HAP-1 (cell line): ENCODE measurements around the gene C4orf17.
"Not testable (repeated sequence)": the region's sequence is repeated elsewhere in the genome, so short reads cannot be mapped to it uniquely, and the experiment has no call there.

ENCODE experiments used
- DNase-seq, 2 experiments: peaks; one replicate each; pipeline ENCODE4 v3.0.0-alpha.2; 2016 to 2020; ENCODE audit warnings: low spot score in 2 of 2
- H3K27me3 ChIP-seq: fragments of 250-450 bp; sonication (Bioruptor Pico); 2 replicates; pipeline ENCODE4 v1.5.1; 2020; ENCODE audit warnings: low read depth, mild to moderate bottlenecking, moderate library complexity
- H3K36me3 ChIP-seq: fragments of 250-450 bp; sonication (Bioruptor Pico); replicated peaks from 2 replicates; pipeline ENCODE4 v1.5.1; 2020; ENCODE audit warnings: mild to moderate bottlenecking
- H3K4me1 ChIP-seq: fragments of 250-450 bp; sonication (Bioruptor Pico); 2 replicates; pipeline ENCODE4 v1.5.1; 2020; ENCODE audit warnings: mild to moderate bottlenecking
- H3K4me3 ChIP-seq: fragments of 250-450 bp; sonication (Bioruptor Pico); 2 replicates; pipeline ENCODE4 v1.5.1; 2020; ENCODE audit warnings: mild to moderate bottlenecking, moderate library complexity
- H3K9me3 ChIP-seq: fragments of 250-450 bp; sonication (Bioruptor Pico); 2 replicates; pipeline ENCODE4 v1.5.1; 2020; ENCODE audit warnings: mild to moderate bottlenecking, moderate library complexity
- in situ Hi-C: fragments of 300-500 bp; cut with MboI; formaldehyde crosslinking; loops from 3 replicates; pipeline ENCODE4 v1.14.3; 2020; ENCODE audit warnings: low sequenced_read_pairs, inconsistent platforms, mixed read lengths

C4orf17 gene

DNA sequence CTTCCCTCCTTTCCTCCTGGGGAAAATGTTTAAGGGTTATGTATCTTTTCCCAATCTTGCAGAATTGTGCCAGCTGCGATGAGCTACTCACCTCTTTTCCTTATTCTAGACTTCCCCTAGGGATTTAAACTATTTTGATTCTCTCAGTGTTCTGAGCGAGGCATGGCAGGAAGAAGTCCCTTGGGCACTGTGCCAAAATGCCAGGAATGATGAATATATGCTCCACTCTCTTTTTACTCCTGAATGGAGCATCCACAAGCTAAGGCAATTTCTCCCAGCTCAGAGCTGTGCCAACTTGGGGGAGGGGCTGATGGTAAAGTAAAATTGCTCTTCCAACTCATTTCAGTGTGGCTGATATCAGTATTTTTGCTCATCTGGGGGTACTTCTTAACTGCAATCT is 4.0 kb upstream of the C4orf17 start:
- H3K27me3 ChIP-seq = no peaks in the 10 kb centered on the region
- DNase-seq = no peak

DNA sequence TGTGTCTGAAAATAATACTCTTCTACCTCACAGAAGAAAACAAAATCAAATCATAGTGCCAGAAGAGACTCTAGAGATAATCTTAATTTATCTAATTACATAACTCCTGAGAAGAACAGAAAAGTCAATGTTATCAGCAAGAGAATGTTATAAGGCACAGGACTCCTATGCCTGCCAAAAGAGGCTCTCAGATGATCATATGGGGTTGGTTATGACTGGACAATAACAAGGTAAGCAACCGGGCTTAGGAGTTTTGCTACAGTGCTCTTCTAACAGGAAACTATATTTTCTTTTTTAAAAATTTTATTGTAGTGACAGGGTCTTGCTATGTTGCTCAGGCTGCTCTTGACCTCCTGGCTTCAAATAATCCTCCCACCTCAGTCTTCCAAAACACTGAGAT is 3.5 kb upstream of the C4orf17 start:
- Histone ChIP-seq H3K27me3 (no peaks in the 10 kb centered on the region), H3K4me1 (no peaks in the 10 kb centered on the region), H3K36me3 (no peaks in the 10 kb centered on the region), H3K4me3 (no peak overlapping the region), H3K9me3 (no peaks in the 10 kb centered on the region)
- in situ Hi-C loops = no loop called here
- DNase-seq = no peak

More for the DNA sequence above, 4.0 kb upstream of the C4orf17 start:
- Histone ChIP-seq H3K9me3 (no peaks in the 10 kb centered on the region), H3K4me3 (no peak overlapping the region), H3K4me1 (no peaks in the 10 kb centered on the region), H3K36me3 (no peaks in the 10 kb centered on the region)
- in situ Hi-C loops = no loop called here

DNA sequence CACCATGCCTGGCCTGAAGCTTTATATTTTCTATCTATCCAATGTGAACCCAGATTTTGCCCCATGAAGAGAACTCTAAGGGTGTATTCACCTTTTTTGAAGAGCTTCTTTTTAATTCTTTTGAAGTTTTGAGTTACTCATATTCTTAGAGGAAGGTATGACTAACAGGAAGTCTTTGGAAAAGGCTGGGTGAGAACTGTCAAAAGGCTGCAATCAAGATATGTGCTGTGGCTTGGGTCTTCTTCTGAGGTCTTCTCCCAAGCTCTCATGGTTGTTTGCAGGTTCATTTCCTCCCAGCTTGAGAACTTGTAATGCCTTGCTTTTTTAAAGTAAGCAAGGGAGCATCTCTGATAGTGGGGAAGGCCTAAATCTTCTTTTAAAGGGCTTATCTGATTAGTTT is 3.1 kb upstream of the C4orf17 start:
- H3K27me3 ChIP-seq = no peaks in the 10 kb centered on the region
- DNase-seq = no peak
- H3K4me1 ChIP-seq = no peaks in the 10 kb centered on the region
- H3K4me3 ChIP-seq = no peak overlapping the region
- H3K9me3 ChIP-seq = no peaks in the 10 kb centered on the region
- in situ Hi-C loops = no loop called here
- H3K36me3 ChIP-seq = no peaks in the 10 kb centered on the region

DNA sequence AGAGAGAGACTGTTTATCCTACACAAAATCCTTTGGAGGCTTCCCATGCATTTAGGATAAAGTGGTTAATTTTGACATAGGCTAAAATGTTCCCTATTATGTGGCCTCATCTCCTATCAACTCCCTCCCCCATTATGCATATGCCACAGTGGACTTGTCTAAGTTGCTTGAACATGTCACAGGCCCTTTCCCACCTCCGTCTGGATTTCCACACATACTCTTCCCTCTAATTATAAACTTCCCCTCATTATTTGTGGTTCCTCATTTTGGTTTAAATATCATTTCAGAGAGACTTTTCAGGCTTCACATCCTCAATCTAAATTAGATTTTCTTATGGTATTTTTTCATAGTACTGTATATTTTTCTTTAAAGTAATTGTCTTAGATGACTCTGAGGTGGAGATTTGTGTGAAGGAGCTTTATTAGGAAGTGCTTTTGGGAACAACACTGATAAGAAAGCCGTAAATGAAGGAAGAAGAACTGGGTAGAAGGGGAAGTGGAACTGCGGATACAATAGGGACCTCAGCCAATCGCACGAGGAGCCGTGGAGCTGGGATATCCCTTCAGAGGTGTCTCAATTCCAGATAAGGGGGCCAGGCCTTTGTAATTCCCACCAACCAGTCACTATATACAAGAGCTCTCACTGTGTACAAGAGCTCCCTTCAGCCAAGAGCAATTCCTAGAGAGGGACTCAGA is 7.9 kb downstream of the C4orf17 start:
- in situ Hi-C loops = no loop called here
- no peaks in the 10 kb centered on the region for H3K9me3 ChIP-seq
- DNase-seq = no peak
- no peaks in the 10 kb centered on the region for H3K36me3 ChIP-seq
- H3K27me3 ChIP-seq = peaks cover 4% of the 10 kb centered on the region; the same call in 1 of the 2 replicates
- H3K4me3 ChIP-seq = no peak overlapping the region
- no peaks in the 10 kb centered on the region for H3K4me1 ChIP-seq

DNA sequence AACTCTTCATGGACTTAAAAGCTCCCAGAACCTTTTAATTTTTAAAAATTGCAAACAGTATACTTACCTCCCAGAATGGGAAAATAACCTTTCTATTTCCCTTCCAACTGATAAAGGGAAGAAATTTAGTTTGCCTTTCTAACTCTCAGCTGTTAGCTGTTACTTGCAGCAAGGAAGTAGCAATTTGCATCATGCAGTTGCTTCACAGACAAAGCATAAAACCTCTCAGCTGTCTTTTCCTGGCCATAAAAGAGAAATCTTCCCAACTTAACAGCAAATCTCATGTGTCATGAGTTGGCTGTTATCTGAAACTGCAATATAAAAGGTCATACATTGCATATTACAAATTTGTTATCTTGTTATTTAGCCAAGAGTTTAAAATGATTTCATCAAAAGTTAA is 18.4 kb downstream of the C4orf17 start:
- in situ Hi-C loops = no loop called here
- no peaks in the 10 kb centered on the region for H3K4me1 ChIP-seq
- DNase-seq = no peak

DNA sequence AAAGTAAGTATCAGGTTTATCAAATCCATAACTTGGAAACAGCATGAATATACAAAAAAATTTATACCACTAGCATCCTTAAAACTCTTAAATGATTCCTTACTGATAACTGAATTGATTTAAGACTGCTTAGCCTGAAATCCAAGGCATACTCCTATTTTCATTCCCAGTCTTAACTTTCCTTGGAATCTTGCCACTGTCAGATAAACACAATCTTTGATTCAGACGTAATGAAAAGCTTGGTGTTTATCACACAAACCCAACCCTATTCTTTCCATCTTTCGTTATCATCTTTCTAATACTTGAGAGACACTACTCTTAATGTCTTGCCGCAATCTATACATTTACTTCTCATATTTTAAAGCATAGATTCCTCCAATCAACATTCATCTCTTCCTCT is 19.1 kb downstream of the C4orf17 start:
- no peak for DNase-seq
- Histone ChIP-seq H3K27me3 (peaks cover 3% of the 10 kb centered on the region), H3K4me3 (no peak overlapping the region), H3K4me1 (no peaks in the 10 kb centered on the region), H3K36me3 (no peaks in the 10 kb centered on the region), H3K9me3 (no peaks in the 10 kb centered on the region)
- in situ Hi-C loops = no loop called here

More for the DNA sequence above, 18.4 kb downstream of the C4orf17 start:
- no peak overlapping the region for H3K4me3 ChIP-seq
- peaks cover 3% of the 10 kb centered on the region for H3K27me3 ChIP-seq
- no peaks in the 10 kb centered on the region for H3K36me3 ChIP-seq
- no peaks in the 10 kb centered on the region for H3K9me3 ChIP-seq

DNA sequence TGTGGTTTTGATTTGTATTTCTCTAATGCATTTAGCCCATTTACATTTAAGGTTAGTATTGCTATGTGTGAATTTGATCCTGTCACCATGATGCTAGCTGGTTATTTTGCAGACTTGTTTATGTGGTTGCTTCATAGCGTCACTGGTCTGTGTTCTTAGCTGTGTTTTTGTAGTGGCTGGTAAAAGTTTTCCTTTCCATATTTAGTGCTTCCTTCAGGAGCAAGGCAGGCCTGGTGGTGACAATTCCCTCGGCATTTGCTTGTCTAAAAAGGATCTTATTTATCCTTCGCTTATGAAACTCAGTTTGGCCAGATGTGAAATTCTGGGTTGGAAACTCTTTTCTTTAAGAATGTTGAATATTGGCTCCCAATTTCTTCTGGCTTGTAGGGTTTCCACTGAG is 23.9 kb downstream of the C4orf17 start:
- in situ Hi-C loops, H3K4me1 ChIP-seq, DNase-seq, H3K27me3 ChIP-seq, H3K4me3 ChIP-seq, H3K36me3 ChIP-seq, H3K9me3 ChIP-seq: not testable (repeated sequence)

DNA sequence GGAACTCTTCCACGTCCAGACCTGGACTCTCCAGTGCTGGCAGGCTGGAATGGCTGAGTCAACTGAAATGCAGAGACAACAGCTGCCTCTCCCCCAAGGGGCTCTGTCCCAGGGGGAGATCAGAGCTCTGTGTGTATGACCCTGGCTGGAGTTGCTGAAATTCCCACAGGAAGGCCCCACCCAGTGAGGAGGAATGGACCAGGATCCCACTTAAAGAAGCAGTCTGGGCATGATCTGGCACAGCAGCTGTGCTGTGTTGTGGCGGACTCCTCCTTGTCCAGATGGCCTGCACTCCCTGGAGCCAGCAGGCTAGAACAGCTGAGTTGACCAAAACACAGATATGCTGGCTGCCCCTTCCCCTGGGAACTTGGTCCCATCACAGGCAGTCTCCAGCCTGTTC is 25.4 kb downstream of the C4orf17 start:
- in situ Hi-C loops = no loop called here
- Histone ChIP-seq H3K36me3 (no peaks in the 10 kb centered on the region), H3K4me3 (no peak overlapping the region), H3K27me3 (no peaks in the 10 kb centered on the region; the same call in 1 of the 2 replicates), H3K4me1 (no peaks in the 10 kb centered on the region), H3K9me3 (no peaks in the 10 kb centered on the region)
- no peak for DNase-seq

DNA sequence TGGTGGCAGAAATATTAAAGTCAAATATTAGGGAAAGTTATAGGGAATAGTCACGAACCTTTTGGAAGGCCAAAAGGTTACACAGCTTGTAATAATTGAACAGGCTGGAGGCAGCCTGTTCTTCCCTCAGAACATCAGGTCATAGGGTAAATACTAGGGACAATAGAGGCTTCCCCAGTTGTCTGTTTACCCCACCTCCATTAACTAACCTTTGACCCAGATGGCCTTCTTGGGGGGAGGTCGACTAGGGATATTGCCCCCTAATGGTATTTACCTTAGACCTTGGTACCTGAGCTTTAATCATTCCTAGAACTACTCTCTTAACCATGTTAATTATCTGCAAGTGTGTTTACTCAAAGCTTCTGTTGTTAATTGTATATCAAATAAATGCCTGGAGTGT is 26.0 kb downstream of the C4orf17 start:
- no peaks in the 10 kb centered on the region for H3K4me1 ChIP-seq
- in situ Hi-C loops = no loop called here
- H3K27me3 ChIP-seq = no peaks in the 10 kb centered on the region; the same call in 1 of the 2 replicates
- no peak for DNase-seq
- no peaks in the 10 kb centered on the region for H3K9me3 ChIP-seq
- no peak overlapping the region for H3K4me3 ChIP-seq
- H3K36me3 ChIP-seq = no peaks in the 10 kb centered on the region

DNA sequence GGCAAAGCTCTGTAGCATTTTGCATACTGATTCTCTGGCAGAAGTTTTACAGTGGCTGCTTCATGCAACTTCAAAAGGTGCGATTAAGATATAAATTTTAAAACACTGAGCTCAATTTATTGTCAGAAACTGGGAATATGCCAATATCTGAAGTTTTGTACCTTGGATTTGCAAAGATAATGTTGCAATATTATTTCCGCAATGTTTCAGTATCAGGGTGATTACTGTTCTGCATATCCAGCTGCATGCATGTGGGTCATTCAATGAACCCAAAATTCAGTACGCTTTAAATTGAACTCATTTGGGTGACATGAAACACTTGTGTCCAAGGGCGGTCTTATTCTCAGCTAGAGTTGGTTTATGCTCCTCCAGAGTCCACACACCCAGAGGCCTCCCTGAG is 26.9 kb downstream of the C4orf17 start:
- Histone ChIP-seq H3K27me3 (no peaks in the 10 kb centered on the region; the same call in 1 of the 2 replicates), H3K9me3 (no peaks in the 10 kb centered on the region), H3K36me3 (no peaks in the 10 kb centered on the region), H3K4me1 (no peaks in the 10 kb centered on the region), H3K4me3 (no peak overlapping the region)
- in situ Hi-C loops = no loop called here
- DNase-seq = no peak

DNA sequence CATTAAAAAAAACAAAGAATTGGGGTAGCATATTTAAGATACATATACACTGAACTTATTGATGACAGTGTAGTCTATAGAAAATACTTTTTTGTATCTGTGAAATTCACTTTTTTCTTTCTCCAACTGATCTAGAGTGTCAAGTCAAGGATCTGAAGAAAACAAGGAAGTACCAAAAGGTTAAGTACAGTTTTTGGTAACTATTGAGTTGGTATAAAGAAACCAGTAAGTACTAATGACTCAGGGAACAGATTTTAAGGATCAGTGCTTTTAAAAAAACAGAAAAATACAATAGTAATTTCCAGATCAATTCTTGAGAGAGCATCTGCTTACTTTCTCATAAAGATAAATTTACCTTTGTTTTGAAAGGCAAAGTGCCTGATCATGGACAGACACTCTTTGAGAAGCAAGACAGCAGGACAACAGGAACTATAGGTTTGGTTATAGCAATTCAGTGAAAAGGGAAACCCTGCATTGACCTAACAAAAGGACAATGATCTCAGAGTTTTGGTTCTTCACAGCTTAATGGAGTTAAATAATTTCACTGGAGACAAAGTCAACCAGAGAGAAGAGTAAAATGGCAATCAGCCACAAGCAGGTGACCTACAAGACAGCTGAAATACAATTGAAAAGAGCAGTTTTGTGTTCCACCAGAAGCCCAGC is 29.6 kb downstream of the C4orf17 start:
- in situ Hi-C loops = no loop called here
- DNase-seq = no peak
- H3K27me3 ChIP-seq = no peaks in the 10 kb centered on the region; the same call in 1 of the 2 replicates

DNA sequence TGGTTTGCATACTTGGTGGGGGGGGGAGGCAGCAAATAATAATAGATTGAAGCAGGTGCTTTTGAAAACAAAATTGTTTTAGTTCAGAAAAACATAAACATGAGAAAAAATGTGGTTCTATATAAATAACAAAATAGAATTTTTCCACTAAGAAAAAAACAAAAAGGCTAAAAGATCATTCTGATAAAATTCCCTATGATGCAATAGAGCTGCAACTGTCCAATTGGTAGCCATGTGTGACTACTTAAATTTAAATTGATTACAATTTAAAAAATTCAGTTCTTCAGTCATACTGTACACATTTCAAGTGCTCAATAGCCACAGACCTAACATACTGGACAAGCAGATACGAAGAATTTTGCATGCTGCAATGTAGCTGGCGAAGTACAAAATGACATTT is 42.1 kb downstream of the C4orf17 start:
- H3K27me3 ChIP-seq = no peaks in the 10 kb centered on the region
- no peak overlapping the region for H3K4me3 ChIP-seq
- no peaks in the 10 kb centered on the region for H3K36me3 ChIP-seq
- in situ Hi-C loops = no loop called here
- H3K4me1 ChIP-seq = no peaks in the 10 kb centered on the region
- DNase-seq = no peak
- no peaks in the 10 kb centered on the region for H3K9me3 ChIP-seq

More for the DNA sequence above, 29.6 kb downstream of the C4orf17 start:
- Histone ChIP-seq H3K4me1 (no peaks in the 10 kb centered on the region), H3K9me3 (no peaks in the 10 kb centered on the region), H3K4me3 (no peak overlapping the region), H3K36me3 (no peaks in the 10 kb centered on the region)

DNA sequence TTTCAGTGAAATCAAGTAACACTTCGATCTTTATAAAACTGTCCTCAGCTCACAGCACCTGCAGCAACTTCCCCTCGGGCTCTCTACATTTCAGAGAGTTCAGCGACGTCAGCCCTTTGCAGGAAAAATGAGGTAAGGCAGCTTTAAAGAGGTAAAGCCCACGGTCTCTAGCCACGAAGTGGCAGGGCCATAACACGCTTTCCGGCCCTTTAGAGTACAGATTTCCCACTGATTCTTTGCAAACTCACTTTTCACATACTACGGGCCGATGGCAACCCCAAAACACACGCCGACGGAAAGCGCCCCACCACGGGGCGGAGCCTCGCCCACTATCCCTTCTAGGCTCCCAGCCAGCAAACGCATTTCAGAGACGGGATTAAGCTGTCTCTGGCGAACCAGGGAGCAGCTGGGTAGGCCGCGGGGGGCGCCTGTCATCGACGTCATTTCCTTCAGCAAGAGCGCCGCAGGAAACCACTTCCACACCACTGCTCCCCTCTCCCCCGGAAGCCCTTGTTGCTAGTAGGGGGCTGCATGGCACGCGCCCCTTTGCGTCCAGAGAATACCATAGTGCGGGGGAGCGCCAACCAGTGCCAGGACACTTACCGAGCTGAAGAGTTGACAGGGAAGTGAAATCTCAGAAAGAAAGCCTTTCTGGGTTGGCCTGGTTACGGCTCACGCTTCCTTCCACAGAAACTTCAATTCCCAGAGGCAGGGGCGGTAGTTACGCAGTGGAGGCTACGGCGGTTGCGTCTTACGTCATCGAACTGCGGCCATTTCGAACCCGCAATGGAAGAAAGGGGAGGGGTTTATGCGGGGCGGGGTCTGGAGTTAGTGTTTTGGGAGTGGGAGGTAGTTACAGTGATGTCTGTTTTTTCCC is 52.7 kb downstream of the C4orf17 start, which contains the start of gene TRMT10A:
TSS of gene TRMT10A (minus strand) at position 730 of the 877 bp plus-strand sequence. CDS start 4,701 bp downstream, outside the sequence.
- Histone ChIP-seq H3K27me3 (no peaks in the 10 kb centered on the region), H3K4me3 (peak within 1 kb of the TSS; percentile 69), H3K4me1 (no peaks in the 10 kb centered on the region; the same call in 1 of the 2 replicates), H3K9me3 (no peaks in the 10 kb centered on the region), H3K36me3 (no peaks in the 10 kb centered on the region; the same call in 1 of the 2 replicates)
- DNase-seq = peak; percentile 96
- in situ Hi-C loops = loop anchor here (5.0 kb wide), 1 partner anchor 244 kb away; no protein-coding TSS in a partner anchor
